LNCaP clone FGC (cell line): ENCODE results near the gene BPI.
"Not testable (repeated sequence)": the region's sequence is repeated elsewhere in the genome, so short reads cannot be mapped to it uniquely, and the experiment has no call there.

ENCODE experiments used
- DNase-seq: peaks from one replicate; pipeline ENCODE4 v3.0.0-alpha.2; 2011; ENCODE audit warnings: low read depth
- H3K4me3 ChIP-seq: 2 replicates; pipeline ENCODE4 v1.5.1; 2011; ENCODE audit warnings: mild to moderate bottlenecking, low read depth, low read length, control low read depth
- TF ChIP-seq, protein P1 (sequence below): IDR thresholded peaks from 2 replicates; pipeline ENCODE4 v1.5.1; 2012; ENCODE audit warnings: mild to moderate bottlenecking; ENCODE audit not compliant: control insufficient read depth, insufficient read depth; ENCODE audit errors: extremely low read depth

Gene BPI

DNA sequence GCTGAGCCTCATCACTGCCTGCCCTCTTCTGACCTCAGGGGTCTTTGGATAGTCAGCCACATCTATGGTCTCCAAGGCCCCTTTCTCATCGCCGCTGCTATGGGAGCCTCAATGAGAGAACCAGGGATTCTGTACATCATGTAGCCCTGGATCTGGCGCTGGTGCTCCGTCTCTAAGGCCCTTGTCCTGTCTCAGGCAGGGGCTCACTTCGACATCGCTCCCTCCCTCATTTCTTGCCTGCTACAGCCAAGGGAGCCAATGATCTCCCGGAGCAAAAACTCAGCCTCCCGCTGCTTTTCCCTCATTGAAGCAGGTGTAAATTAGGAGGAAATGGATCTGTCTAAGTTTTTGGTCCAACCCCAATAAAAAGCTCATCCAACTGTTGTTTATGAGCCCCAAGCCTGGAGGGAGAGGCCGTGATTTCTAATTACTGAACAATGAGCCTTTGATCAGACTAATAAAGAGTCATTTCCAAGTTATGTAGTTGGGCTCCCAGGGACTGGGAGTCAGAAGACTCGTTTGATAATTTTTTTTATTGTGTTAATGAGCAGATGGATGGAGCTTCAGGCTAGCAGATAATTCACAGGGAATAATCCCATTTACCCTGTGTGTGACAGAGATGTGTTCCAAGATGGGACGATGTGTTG is 73.2 kb downstream of the BPI start:
- no peak overlapping the region for H3K4me3 ChIP-seq
- TF ChIP-seq, protein P1, sequence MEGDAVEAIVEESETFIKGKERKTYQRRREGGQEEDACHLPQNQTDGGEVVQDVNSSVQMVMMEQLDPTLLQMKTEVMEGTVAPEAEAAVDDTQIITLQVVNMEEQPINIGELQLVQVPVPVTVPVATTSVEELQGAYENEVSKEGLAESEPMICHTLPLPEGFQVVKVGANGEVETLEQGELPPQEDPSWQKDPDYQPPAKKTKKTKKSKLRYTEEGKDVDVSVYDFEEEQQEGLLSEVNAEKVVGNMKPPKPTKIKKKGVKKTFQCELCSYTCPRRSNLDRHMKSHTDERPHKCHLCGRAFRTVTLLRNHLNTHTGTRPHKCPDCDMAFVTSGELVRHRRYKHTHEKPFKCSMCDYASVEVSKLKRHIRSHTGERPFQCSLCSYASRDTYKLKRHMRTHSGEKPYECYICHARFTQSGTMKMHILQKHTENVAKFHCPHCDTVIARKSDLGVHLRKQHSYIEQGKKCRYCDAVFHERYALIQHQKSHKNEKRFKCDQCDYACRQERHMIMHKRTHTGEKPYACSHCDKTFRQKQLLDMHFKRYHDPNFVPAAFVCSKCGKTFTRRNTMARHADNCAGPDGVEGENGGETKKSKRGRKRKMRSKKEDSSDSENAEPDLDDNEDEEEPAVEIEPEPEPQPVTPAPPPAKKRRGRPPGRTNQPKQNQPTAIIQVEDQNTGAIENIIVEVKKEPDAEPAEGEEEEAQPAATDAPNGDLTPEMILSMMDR = no peak
- DNase-seq = no peak

DNA sequence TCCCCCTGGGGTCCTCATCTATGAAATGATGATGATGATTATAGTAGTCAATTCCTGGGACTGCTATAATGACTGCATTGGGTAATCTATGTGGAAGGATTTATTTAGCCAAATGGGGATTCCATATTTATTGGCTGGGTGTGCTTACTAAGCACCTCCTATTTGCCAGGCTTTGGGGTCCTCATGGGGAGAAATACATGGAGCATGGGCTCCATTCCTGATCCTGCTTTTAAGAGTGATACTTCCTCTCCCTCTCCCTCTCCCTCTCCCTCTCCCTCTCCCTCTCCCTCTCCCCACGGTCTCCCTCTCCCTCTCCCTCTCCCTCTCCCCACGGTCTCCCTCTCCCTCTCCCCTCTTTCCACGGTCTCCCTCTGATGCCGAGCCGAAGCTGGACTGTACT is 73.9 kb downstream of the BPI start:
- DNase-seq, H3K4me3 ChIP-seq: not testable (repeated sequence)

- TF ChIP-seq, protein P1 = no peak
- no peak for DNase-seq
- H3K4me3 ChIP-seq = no peak overlapping the region
Observed at GRCh38 chr20:38383147-38383546, 79.2 kb downstream of the BPI start.

- TF ChIP-seq, protein P1 = no peak
- no peak for DNase-seq
- no peak overlapping the region for H3K4me3 ChIP-seq
Observed at GRCh38 chr20:38386004-38386403, 82.0 kb downstream of the BPI start.

DNA sequence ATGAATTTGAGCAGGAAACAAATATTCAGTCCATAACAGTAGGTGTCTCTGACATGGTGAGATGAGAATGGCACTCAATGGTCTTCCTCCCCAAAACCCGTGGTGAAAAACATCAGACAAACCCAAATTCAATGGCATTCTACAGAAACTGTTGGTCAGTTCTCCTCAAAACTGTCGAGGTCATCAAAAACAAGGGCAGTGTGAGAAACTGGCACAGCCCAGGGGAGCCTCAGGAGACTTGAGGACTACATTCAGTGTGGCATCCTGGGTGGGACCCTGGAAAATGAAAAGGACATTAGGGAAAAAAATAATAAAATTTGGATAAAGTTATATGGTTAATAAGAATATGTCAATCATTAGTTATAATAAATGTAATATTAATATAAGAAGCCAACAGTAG is 82.9 kb downstream of the BPI start:
- TF ChIP-seq, protein P1 = no peak
- DNase-seq = no peak
- no peak overlapping the region for H3K4me3 ChIP-seq
